NCI-H446 treated with DMSO at 0.1 percent for 48 hours (cell line): ENCODE data around the gene EXOC2.

ENCODE experiments used
- DNase-seq: peaks from one replicate; lab custom pipeline; 2025; lab: John Stamatoyannopoulos, UW

Gene EXOC2

GRCh38 chr6:498795-499231 is 194.1 kb downstream of the EXOC2 start:
- DNase-seq, result no peak

- no peak for DNase-seq
Measured at GRCh38 chr6:497258-497657, 195.7 kb downstream of the EXOC2 start.

DNA sequence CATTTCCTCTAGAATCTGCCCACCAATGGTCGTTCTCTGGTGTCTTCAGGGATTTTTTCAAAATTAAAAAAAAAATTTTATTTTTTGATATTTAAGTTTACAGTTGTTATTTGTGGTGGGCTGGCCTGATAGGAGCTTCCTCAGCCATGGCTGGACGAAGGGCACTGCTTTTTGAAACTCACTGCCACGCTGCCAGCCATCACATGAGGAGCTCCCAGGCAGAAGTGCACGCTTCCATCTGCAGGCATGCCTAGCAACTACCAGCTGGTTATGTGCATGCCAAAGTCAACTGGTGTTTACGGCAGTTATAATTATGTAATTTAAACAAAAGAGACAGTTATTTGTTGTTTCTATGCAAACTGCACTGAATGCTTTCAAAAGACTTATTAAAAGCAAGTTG is 196.3 kb downstream of the EXOC2 start:
- no peak for DNase-seq

DNA sequence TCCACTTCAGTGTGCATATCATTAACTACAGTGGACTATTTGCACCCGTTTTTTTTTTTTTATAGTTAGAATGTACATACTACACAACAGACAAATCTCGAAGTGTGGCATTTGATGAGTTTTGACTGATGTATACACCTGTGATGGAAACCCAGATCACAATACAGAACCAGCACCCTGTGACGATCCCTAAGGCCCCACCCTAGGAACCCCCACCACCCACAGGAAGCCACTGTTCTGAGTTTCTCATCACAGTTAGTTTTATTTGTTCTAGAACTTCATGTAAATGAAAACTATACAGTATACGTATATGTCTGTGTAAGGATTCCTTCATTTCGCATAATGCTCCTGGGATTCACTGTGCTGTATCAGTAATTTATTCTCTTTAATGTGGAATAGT is 198.5 kb downstream of the EXOC2 start:
- DNase-seq, result no peak

- DNase-seq, result no peak
Measured at GRCh38 chr6:493840-494239, 199.1 kb downstream of the EXOC2 start.

DNA sequence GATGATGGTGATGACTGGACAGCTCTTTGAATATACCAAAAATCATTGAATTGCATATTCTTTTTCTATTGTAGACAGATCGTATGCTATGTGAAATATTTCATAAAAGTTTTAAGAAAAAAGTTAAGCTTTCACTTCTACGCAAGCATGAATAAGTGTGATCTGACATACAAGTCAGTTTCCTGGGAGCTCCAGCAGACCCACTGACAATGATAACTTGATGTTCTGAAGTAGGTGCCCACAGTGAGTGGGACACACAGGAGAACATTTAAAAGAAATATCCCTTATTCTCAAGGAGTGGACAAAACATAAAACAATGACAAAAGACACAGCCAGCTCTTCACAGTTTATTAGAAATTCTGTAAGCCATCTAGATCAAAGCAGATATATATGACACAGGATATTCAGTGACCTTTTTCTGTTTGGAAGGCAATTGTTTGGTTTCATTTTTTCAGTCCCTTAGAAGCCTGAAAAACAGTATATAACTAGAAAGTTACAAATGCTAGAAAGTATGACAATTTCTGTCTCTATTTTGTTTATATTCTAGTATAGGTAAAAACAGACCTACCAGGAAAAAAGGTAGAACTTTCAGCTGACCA is 200.0 kb downstream of the EXOC2 start:
- no peak for DNase-seq

DNA sequence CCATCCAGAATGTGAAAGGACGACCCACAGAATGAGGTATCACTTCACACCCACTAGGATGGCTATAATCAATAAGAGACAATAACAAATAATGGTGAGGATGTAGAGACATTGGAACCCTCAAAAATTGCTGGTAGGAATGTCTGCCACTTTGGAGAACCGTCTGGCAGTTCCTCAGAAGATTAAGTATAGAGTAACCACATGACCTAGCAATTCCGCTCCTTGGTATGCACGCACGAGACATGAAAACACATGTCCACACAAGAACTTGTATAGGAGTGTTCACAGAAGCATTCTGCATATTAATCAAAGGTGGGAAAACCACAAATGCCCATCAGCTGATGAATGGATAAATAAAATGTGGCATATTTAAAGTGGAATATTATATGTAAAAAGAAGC is 200.8 kb downstream of the EXOC2 start:
- DNase-seq, result no peak

DNA sequence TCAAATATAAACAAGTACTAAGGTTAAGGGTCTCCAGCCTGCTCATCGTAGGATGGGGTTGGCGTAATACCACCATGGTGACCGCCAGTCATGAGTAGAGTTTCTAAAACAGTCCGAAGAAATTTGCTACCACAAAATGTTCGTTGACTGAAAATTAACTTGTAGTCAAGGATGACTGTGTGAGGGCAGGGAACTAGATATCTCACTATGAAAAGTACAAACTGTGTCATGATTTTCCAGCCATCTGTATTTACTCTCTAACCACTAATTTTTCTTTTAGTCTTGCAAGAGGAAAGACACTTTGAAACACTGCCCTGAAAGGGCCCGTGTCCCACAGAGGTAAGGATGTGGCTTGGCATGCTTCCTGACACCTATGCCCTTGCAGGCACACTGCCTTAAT is 201.7 kb downstream of the EXOC2 start:
- no peak for DNase-seq

DNA sequence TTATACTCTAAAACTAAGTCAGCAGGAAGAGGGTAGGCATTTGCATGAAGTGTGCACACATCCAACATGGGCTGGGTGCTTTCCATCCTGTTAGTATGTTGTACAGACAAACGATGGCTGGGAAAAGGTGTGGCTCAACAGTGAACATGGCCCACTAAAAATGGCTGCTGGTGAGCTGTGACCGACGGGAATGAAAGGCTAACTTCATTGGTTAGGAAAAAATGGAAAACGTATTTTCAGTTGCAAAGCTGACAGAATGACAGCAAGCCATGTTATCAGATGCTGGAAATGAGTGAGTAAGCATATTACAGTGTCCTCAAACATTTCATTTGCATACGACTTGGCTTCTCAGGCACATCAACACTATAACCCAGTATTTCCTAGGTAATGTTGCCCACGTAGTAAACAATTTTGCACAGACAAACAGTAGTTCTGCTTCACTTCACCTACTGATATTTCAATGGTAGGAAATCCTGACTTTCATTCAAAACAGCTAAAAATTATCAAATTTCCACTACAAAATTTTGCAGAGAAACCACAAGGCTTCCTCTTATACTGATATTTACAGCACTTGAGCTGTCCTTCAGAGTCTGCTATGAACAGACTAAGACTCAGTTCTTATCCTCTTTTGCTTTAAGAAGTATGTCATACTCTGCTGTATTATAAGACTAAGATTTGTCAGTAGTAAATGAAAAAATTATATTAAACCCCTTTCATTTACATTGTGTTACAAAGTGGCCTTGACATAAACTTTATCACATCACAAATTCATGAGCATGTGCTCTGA is 202.5 kb downstream of the EXOC2 start:
- no peak for DNase-seq

GRCh38 chr6:489762-490161 is 203.2 kb downstream of the EXOC2 start:
- DNase-seq, result no peak

DNA sequence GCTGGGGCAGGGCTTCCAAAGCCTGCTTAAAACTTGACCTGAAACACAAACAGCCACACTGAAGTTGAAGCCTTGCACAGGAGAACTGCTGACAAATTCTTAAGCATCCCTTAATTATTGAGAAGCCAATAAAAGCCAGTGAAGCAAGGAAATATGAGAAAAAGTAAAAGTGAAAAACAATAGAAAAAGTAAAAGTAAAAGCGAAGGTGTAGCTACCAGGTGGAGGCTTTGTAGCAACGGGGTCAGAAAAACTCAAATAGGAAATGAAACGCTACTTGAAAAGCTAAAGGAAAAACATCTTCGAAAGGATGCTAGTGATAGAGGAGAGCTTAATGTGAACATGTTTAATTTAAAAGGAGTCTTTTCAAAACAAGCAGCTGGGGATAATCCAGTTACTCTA is 203.9 kb downstream of the EXOC2 start:
- DNase-seq, result no peak

- no peak for DNase-seq
Measured at GRCh38 chr6:487956-488355, 205.0 kb downstream of the EXOC2 start.

GRCh38 chr6:485655-486170 is 207.2 kb downstream of the EXOC2 start:
- no peak for DNase-seq

DNA sequence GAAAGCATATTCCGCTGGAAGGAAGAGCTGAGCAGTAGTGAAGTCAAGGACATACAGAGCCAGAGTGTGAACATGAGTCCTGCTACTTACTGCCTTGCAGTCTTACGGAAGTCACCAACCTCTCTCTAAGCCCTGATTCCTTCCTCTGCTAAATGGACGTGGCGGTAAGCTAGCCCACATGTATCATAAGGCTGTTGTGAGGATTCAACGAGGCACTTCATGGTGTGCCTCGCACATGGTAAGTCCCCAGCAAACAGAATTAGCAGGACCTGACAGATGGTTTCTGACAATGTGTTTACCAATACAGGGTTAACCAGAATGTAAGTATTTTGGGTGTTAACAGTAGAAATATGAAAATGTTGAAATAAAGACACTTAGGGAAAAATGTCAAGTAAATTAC is 208.2 kb downstream of the EXOC2 start:
- DNase-seq, result no peak

DNA sequence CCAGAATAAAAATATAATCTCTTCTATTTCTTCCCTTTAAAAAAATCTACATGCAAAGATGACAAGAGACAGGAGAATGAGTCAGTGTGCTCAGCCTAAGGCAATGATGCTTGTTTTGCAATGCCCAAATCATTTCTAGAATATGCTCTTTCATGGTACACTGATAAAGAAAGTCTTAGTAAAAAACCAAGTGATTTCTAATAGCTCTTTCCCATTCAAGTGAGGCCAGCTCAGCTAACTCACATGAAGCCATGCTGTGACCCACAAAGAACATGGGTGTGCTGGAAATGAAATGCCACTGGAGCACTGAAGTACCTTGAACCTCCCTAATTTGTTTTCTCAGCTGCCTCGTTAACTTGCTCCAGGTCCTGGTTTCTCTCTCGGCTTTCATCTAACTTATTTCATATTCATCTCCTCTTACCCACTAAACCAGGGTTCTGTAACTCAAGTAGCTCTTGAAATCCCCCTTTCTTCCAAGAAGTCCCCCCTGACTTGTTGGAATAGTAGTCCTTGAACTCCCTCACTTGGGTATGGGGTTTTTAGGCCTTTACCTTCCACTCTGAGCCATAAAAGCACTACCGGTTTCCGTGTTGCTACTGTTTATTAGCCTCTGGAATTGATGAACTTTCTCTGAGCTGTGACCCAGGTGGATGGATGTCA is 208.7 kb downstream of the EXOC2 start:
- DNase-seq, result no peak

DNA sequence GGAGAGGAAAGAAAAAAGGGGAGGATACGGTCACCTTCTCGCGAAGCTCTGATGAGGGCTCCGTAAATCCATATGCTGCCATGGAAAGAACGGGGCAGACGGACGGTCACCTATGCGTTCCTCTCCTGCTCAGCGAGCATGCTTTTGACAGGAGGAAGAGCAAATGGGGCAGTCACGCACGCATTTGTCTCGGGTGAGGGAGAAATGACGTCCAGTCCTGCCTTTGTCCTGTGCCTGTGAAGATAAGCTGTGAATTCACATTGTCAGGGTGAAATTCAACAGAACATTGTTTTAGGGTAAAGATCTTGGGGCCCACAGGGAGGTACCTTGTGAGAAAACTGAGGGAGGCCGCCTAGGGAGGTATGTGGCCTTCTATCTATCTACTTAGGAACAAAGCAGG is 217.6 kb downstream of the EXOC2 start:
- DNase-seq, result no peak

GRCh38 chr6:474453-475185 is 218.3 kb downstream of the EXOC2 start:
- DNase-seq, result no peak

- DNase-seq, result no peak
Measured at GRCh38 chr6:473768-474452, 219.0 kb downstream of the EXOC2 start.

GRCh38 chr6:473356-473755 is 219.6 kb downstream of the EXOC2 start:
- no peak for DNase-seq

DNA sequence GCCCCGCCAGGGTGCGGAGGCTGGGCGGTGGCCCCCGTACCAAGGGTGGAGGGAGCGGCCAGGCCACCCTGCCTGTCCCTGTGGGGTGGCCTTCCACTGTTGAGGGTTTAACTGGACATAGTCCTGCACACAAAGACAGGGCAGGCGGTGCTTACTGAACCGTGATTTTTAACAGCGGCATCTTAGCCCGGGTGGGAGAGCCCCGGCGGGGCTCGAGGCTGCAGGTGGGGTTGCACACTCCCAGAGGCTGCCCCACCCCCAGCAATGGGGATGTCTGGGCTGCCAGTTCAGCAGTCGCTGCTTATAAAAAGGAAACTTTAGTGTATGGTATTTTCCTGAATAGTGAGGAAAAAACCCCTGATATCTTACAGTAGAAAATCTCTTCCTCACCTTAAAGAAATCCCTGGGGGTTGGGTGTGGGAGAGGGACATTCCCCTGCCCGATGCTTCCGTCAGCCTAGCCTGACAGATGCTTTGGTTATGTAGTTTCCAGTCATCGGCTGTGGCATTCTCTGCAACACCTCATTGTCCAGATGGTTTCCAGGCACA is 222.0 kb downstream of the EXOC2 start:
- no peak for DNase-seq

DNA sequence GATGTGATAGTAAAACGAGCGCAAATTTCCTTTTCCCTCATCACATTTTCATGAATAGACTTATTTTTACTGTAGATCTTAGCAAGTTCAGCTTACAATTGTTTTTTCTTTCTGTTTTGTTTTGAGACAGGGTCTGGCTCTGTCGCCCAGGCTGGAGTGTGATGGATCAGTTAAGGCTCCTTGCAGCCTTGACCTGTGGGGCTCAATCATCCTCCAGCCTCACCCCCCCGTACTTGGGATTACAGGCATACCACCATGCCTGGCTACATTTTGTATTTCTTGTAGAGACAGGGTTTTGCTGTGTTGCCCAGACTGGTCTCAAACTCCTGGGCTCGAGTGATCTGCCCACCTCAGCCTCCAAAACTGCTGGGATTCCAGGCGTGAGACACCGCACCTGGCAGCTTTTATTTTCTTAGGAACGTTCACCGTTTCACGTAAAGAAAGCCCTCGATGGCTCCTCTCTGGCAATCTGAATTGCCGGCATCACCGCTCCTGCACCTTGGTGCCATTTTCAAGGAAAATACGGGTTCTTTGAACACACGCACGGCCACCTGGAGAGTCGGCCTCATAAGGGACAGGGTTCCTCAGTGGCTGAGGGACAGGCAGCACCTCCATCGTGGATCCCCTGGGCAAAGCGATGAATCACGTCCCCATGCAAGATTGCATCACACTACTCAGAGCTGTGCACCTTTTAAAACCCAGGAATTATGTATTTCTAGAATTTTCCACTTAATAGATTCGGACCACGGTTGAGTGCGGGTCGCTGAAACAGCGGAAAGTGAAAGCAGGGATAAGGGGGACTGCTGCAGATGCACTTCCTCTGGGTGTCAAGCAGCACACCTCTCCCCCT is 222.7 kb downstream of the EXOC2 start:
- DNase-seq, result no peak
